Measurements from ENCODE around the gene LIN7C. TPM values are rescaled to one million over a fixed set of nuclear protein-coding genes. Genes with fewer than 3 reads are reported as not detected.

Gene LIN7C
- total and polyA plus RNA-seq, 2 of the 13 experiments (the other 11 are each of a cell fraction or from before 2014, with no cell fraction given), result 14.8 to 37.2 TPM

- TF ChIP-seq, protein P1, sequence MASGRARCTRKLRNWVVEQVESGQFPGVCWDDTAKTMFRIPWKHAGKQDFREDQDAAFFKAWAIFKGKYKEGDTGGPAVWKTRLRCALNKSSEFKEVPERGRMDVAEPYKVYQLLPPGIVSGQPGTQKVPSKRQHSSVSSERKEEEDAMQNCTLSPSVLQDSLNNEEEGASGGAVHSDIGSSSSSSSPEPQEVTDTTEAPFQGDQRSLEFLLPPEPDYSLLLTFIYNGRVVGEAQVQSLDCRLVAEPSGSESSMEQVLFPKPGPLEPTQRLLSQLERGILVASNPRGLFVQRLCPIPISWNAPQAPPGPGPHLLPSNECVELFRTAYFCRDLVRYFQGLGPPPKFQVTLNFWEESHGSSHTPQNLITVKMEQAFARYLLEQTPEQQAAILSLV (CRISPR knock-in tag; IDR thresholded peaks at IDR 0.05; ENCODE audit: borderline replicate concordance), result no peak; the same call in 1 of the 2 replicates
- TF ChIP-seq ZBTB37 (CRISPR knock-in tag; IDR thresholded peaks at IDR 0.05) (peak; percentile 56; the same call in 1 of the 2 replicates), HMGXB3 (CRISPR knock-in tag; IDR thresholded peaks at IDR 0.05; ENCODE audit: borderline replicate concordance) (0 out of 2 replicates have a peak, but pooled peaks have one; percentile 26), NFRKB (IDR thresholded peaks at IDR 0.05) (no peak), THAP11 (CRISPR knock-in tag; IDR thresholded peaks at IDR 0.05) (peak; percentile 68), KMT2A (CRISPR knock-in tag; IDR thresholded peaks at IDR 0.05) (peak; percentile 59; the same call in 1 of the 2 replicates), ARID2 (CRISPR knock-in tag; IDR thresholded peaks at IDR 0.05; ENCODE audit: borderline replicate concordance) (0 out of 2 replicates have a peak, but pooled peaks have one; percentile 26), JUN (CRISPR knock-in tag; IDR thresholded peaks at IDR 0.05) (no peak), PHF21A (CRISPR knock-in tag; IDR thresholded peaks at IDR 0.05) (peak; percentile 70; the same call in 1 of the 2 replicates), JUND (CRISPR knock-in tag; IDR thresholded peaks at IDR 0.05) (0 out of 2 replicates have a peak, but pooled peaks have one; percentile 10), DMAP1 (CRISPR knock-in tag; IDR thresholded peaks at IDR 0.05) (peak; percentile 36; the same call in 1 of the 2 replicates), MEIS2 (CRISPR knock-in tag; IDR thresholded peaks at IDR 0.05) (peak; percentile 86), FOXO1 (CRISPR knock-in tag; IDR thresholded peaks at IDR 0.05) (peak; percentile 62; the same call in 1 of the 2 replicates), SALL2 (CRISPR knock-in tag; IDR thresholded peaks at IDR 0.05) (no peak), SOX6 (IDR thresholded peaks at IDR 0.05) (no peak), SOX6 (CRISPR knock-in tag; IDR thresholded peaks at IDR 0.05) (peak; percentile 97), ZNF7 (CRISPR knock-in tag; IDR thresholded peaks at IDR 0.05) (peak; percentile 89), ARID5B (CRISPR knock-in tag; IDR thresholded peaks at IDR 0.05) (peak; percentile 95), ZSCAN25 (CRISPR knock-in tag; IDR thresholded peaks at IDR 0.05) (peak; percentile 63; the same call in 1 of the 2 replicates)
These were observed 46.2 kb downstream of the LIN7C start (continued) for GRCh38 chr11:27460158-27460978.
